NT2/D1 (cell line): Measurements from ENCODE around the gene NBPF6.
"Not testable (repeated sequence)": the region's sequence is repeated elsewhere in the genome, so short reads cannot be mapped to it uniquely, and the experiment has no call there.

Source experiments
- DNase-seq: peaks from one replicate; pipeline ENCODE4 v3.0.0-alpha.2; 2011; ENCODE audit warnings: low read depth, low spot score
- H3K27me3 ChIP-seq: 2 replicates; pipeline ENCODE4 v1.6.0; 2011; ENCODE audit warnings: mild to moderate bottlenecking; ENCODE audit not compliant: insufficient read length, insufficient read depth
- H3K36me3 ChIP-seq: 2 replicates; pipeline ENCODE4 v1.6.1; 2011; ENCODE audit warnings: mild to moderate bottlenecking, low read length, mixed read lengths; ENCODE audit not compliant: insufficient read depth, insufficient read length
- H3K4me1 ChIP-seq: 2 replicates; pipeline ENCODE4 v1.5.1; 2011; ENCODE audit not compliant: insufficient read depth, insufficient read length
- H3K4me3 ChIP-seq: 2 replicates; pipeline ENCODE4 v1.5.1; 2011; ENCODE audit warnings: low read depth; ENCODE audit not compliant: insufficient read length
- H3K9ac ChIP-seq: 2 replicates; pipeline ENCODE4 v1.6.0; 2011; ENCODE audit warnings: low read depth; ENCODE audit not compliant: insufficient read length
- H3K9me3 ChIP-seq: 2 replicates; pipeline ENCODE4 v1.5.1; 2011; ENCODE audit warnings: mild to moderate bottlenecking, low read length; ENCODE audit not compliant: insufficient read depth
- SUZ12 ChIP-seq: IDR thresholded peaks from 2 replicates; pipeline ENCODE4 v1.6.1; 2011; ENCODE audit not compliant: insufficient read length, insufficient read depth; ENCODE audit errors: extremely low read depth
- YY1 ChIP-seq: IDR thresholded peaks from 2 replicates; pipeline ENCODE4 v1.6.1; 2011; ENCODE audit not compliant: insufficient read length, insufficient read depth
- ZNF274 ChIP-seq: IDR thresholded peaks from 2 replicates; pipeline ENCODE4 v1.6.1; 2011; ENCODE audit warnings: mild to moderate bottlenecking, low read depth, low read length

NBPF6 gene

DNA sequence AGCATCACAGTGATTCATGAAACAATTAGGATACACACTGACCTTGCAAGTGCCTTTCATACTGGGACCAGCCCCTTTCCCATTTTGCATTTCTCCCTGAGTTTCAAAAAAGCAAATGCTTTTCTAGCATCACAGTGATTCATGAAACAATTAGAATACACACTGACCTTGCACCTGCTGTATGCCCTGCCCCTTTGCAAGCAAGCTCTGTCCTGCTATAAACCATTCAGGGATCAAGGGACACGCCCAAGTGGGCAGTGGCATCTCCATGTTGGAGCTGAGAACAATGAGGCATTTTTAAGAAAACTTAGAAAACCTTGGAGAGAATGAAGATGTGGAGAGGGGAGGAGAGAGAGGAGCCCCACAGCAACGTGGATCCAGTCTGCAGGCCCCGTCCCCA is 13.8 kb downstream of the NBPF6 start:
- not testable (repeated sequence) for H3K9ac ChIP-seq, H3K9me3 ChIP-seq, H3K4me1 ChIP-seq, H3K4me3 ChIP-seq, DNase-seq, H3K36me3 ChIP-seq, H3K27me3 ChIP-seq

DNA sequence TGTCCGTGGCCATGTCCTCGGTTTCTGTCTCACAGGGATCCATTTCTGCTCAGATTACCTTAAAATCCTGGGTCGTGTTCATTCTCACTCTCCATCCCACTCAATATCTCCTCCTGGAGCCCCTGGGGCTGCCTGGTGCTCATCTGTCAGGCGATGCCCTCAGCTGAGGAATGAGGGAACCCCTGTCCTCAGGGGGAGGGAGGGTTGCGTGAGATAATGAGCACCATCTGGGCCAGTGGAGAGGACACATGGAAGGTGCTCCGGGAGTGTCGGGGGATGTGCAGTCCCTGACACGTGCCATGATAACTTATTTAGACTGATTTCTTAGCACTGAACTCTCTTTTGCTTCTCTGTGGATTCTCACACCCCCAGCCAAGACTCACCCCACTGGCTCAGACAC is 16.0 kb downstream of the NBPF6 start:
- not testable (repeated sequence) for H3K36me3 ChIP-seq, H3K9ac ChIP-seq, H3K4me1 ChIP-seq, H3K27me3 ChIP-seq, DNase-seq, H3K9me3 ChIP-seq, H3K4me3 ChIP-seq

- H3K9ac ChIP-seq, H3K27me3 ChIP-seq, H3K4me1 ChIP-seq, DNase-seq, H3K9me3 ChIP-seq, H3K4me3 ChIP-seq, H3K36me3 ChIP-seq: not testable (repeated sequence)
These were observed 17.0 kb downstream of the NBPF6 start for GRCh38 chr1:108467155-108467554.

GRCh38 chr1:108470750-108471149 is 20.6 kb downstream of the NBPF6 start:
- H3K27me3 ChIP-seq, H3K9ac ChIP-seq, H3K4me1 ChIP-seq, H3K4me3 ChIP-seq, DNase-seq, H3K36me3 ChIP-seq, H3K9me3 ChIP-seq: not testable (repeated sequence)

- not testable (repeated sequence) for H3K4me3 ChIP-seq, DNase-seq, H3K4me1 ChIP-seq, H3K27me3 ChIP-seq, H3K9ac ChIP-seq, H3K36me3 ChIP-seq
- H3K9me3 ChIP-seq = peaks cover 12% of the 10 kb centered on the region
These were observed 24.4 kb downstream of the NBPF6 start for GRCh38 chr1:108474516-108474915.

GRCh38 chr1:108478429-108479015 is 28.4 kb downstream of the NBPF6 start:
- Histone ChIP-seq H3K27me3 (no peaks in the 10 kb centered on the region), H3K36me3 (no peaks in the 10 kb centered on the region), H3K9ac (no peak overlapping the region), H3K9me3 (peaks cover 21% of the 10 kb centered on the region), H3K4me1 (no peaks in the 10 kb centered on the region), H3K4me3 (no peak overlapping the region)
- TF ChIP-seq SUZ12 (no peak), ZNF274 (no peak), YY1 (no peak)
- no peak for DNase-seq

- H3K4me1 ChIP-seq = no peaks in the 10 kb centered on the region
These were observed 32.6 kb downstream of the NBPF6 start for GRCh38 chr1:108482708-108483107.

GRCh38 chr1:108485990-108486389 is 35.8 kb downstream of the NBPF6 start:
- H3K4me1 ChIP-seq, H3K36me3 ChIP-seq, DNase-seq, H3K9ac ChIP-seq, H3K4me3 ChIP-seq, H3K27me3 ChIP-seq: not testable (repeated sequence)
- peaks cover 23% of the 10 kb centered on the region; the same call in 1 of the 2 replicates for H3K9me3 ChIP-seq

More at GRCh38 chr1:108482708-108483107, 32.6 kb downstream of the NBPF6 start:
- TF ChIP-seq ZNF274 (no peak), YY1 (no peak), SUZ12 (no peak)
- DNase-seq = no peak
- H3K4me3 ChIP-seq = no peak overlapping the region
- peaks cover 44% of the 10 kb centered on the region for H3K9me3 ChIP-seq
- no peak overlapping the region for H3K9ac ChIP-seq
- H3K36me3 ChIP-seq = no peaks in the 10 kb centered on the region
- no peaks in the 10 kb centered on the region for H3K27me3 ChIP-seq

DNA sequence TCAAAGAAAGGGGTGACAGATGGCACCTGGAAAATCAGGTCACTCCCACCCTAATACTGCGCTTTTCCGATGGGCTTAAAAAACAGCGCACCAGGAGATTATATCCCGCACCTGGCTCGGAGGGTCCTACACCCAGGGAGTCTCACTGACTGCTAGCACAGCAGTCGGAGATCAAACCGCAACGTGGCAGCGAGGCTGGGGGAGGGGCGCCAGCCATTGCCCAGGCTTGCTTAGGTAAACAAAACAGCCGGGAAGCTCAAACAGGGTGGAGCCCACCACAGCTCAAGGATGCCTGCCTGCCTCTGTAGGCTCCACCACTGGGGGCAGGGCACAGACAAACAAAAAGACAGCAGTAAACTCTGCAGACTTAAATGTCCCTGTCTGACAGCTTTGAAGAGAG is 36.6 kb downstream of the NBPF6 start:
- not testable (repeated sequence) for H3K27me3 ChIP-seq, H3K4me1 ChIP-seq, H3K36me3 ChIP-seq, DNase-seq, H3K4me3 ChIP-seq, H3K9ac ChIP-seq
- H3K9me3 ChIP-seq = peaks cover 23% of the 10 kb centered on the region; the same call in 1 of the 2 replicates

GRCh38 chr1:108495008-108495407 is 44.9 kb downstream of the NBPF6 start:
- not testable (repeated sequence) for H3K4me3 ChIP-seq, H3K27me3 ChIP-seq, DNase-seq, H3K4me1 ChIP-seq, H3K9ac ChIP-seq, H3K9me3 ChIP-seq, H3K36me3 ChIP-seq

DNA sequence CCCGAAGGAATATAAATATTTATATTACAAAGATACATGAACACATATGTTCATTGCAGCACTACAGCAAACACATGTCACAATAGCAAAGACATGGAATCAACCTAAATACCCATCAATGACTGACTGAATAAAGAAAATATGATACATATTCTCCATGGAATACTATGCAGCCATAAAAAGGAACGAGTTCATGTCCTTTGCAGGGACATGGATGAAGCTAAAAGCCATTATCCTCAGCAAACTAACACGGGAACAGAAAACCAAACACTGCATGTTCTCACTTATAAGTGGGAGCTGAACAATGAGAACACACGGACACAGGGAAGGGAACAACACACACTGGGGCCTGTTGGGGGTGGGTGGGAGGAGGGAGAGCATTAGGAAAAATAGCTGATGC is 46.7 kb downstream of the NBPF6 start:
- H3K36me3 ChIP-seq, H3K4me3 ChIP-seq, DNase-seq, H3K4me1 ChIP-seq, H3K9me3 ChIP-seq, H3K27me3 ChIP-seq, H3K9ac ChIP-seq: not testable (repeated sequence)
